Esophagus squamous epithelium (tissue), 4 donors: ENCODE results near the gene ANKRD37.

Source experiments
- POLR2A ChIP-seq, 4 donors: fragments of 450-650 bp; IDR thresholded peaks; one replicate each; pipeline ENCODE4 v1.6.1; 2017; ENCODE audit warnings: antibody characterized with exemption in 4 of 4, mild to moderate bottlenecking in 4 of 4, moderate library complexity in 3 of 4
- TF ChIP-seq, protein P1 (sequence below), 6 experiments: fragments of 450-650 bp in 4 of 6; fragments of 200-600 bp in 2 of 6; sonication (generic) in 2 of 6; IDR thresholded peaks; one replicate each; pipeline ENCODE4 v1.5.1; 2016 to 2019; ENCODE audit warnings: antibody characterized with exemption in 6 of 6, mild to moderate bottlenecking in 4 of 6, moderate library complexity in 4 of 6

DNA sequence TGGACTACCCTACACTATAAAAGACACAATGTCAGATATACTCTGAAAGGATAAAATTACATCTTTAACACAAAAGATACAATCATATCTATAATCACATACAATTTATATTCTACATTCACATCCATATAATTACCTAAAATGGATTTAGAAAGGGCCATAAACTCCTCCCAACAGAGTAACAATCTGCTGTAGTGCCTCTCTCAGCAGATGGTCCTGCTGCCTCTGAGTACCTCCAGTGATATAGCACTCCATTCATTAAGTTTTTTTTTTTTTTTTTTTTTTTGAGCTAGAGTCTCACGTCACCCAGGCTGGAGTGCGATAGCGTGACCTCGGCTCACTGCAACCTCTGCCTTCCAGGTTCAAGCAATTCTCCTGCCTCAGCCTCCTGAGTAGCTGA lies 7.4 kb downstream of the ANKRD37 start:
- TF ChIP-seq, protein P1, sequence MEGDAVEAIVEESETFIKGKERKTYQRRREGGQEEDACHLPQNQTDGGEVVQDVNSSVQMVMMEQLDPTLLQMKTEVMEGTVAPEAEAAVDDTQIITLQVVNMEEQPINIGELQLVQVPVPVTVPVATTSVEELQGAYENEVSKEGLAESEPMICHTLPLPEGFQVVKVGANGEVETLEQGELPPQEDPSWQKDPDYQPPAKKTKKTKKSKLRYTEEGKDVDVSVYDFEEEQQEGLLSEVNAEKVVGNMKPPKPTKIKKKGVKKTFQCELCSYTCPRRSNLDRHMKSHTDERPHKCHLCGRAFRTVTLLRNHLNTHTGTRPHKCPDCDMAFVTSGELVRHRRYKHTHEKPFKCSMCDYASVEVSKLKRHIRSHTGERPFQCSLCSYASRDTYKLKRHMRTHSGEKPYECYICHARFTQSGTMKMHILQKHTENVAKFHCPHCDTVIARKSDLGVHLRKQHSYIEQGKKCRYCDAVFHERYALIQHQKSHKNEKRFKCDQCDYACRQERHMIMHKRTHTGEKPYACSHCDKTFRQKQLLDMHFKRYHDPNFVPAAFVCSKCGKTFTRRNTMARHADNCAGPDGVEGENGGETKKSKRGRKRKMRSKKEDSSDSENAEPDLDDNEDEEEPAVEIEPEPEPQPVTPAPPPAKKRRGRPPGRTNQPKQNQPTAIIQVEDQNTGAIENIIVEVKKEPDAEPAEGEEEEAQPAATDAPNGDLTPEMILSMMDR (IDR thresholded peaks at IDR 0.05): no peak
- TF ChIP-seq POLR2A (IDR thresholded peaks at IDR 0.05): no peak
